ENCODE results near the gene SRMS.

The SRMS gene

DNA sequence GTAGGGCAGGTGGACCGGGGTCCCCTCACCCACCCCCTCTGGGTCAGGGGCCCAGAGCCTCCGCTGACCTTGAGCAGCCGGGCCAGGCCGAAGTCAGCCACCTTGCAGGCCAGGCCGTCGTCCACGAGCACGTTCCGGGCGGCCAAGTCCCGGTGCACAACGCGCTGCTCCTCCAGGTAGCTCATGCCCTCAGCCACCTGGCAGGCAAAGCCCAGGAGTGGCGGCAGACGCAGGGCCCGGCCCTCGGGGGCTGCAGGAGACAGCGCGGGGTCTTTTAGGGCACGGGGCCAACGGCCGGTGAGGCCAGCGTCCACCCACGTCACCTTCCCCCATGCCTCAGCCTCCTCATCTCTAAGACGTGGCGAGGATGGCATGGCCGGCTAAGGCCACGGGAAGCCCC, 6.2 kb downstream of the SRMS start:
- ATAC-seq, result no peak
- H3K36me3 Mint-ChIP-seq, result peaks cover 7% of the 10 kb centered on the region
- H3K27ac Mint-ChIP-seq, result no peak overlapping the region
- H3K9me3 Mint-ChIP-seq, result no peaks in the 10 kb centered on the region
- peaks cover 22% of the 10 kb centered on the region for H3K4me1 Mint-ChIP-seq
- H3K4me3 Mint-ChIP-seq, result no peak overlapping the region
- no peak for DNase-seq (ENCODE audit: low spot score in 2 of 2)

DNA sequence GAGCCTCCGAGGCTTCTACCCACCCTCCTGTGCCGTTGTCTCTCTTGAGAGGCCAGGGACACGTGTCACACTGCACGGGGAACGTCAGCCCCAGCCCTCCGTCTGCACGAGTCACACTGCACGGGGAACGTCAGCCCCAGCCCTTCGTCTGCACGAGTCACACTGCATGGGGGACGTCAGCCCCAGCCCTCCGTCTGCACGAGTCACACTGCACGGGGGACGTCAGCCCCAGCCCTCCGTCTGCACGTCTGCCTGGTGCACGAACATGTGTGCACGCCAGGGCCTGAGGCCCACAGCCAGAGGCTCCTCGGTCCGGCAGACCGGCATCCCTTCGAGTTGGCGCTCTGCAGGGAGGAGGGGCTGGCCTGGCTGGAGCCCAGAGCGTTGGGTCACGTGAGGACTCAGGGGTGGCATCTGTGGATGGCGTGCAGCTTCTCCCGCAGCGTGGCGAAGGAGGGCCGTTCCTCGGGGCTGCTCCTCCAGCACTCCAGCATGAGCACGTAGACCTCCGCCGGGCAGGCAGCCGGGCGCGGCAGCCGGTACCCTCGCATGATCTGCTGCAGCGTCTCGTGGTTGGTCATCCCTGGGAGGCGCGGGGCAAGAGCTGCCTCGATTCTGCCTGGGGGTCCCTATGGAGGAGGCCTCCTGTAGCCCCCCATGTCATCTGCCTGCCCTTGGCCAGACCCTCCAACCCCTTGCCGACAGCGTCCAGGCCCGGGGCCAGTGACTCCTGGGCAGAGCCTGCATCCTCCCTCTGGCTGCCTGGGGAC, 6.9 kb downstream of the SRMS start:
- H3K4me3 Mint-ChIP-seq, result no peak overlapping the region
- H3K27ac Mint-ChIP-seq, result no peak overlapping the region
- no peaks in the 10 kb centered on the region for H3K9me3 Mint-ChIP-seq
- H3K36me3 Mint-ChIP-seq, result peaks cover 10% of the 10 kb centered on the region
- H3K4me1 Mint-ChIP-seq, result peaks cover 25% of the 10 kb centered on the region
- ATAC-seq (no peak), DNase-seq (ENCODE audit: low spot score in 2 of 2) (no peak)

GRCh38 chr20:63539441-63540370, 7.8 kb downstream of the SRMS start:
- Mint-ChIP-seq H3K4me1 (peaks cover 19% of the 10 kb centered on the region), H3K27ac (peak overlapping the region; percentile 14), H3K36me3 (peaks cover 10% of the 10 kb centered on the region), H3K9me3 (no peaks in the 10 kb centered on the region), H3K4me3 (no peak overlapping the region)
- DNase-seq (ENCODE audit: low spot score in 2 of 2) (no peak), ATAC-seq (no peak)

DNA sequence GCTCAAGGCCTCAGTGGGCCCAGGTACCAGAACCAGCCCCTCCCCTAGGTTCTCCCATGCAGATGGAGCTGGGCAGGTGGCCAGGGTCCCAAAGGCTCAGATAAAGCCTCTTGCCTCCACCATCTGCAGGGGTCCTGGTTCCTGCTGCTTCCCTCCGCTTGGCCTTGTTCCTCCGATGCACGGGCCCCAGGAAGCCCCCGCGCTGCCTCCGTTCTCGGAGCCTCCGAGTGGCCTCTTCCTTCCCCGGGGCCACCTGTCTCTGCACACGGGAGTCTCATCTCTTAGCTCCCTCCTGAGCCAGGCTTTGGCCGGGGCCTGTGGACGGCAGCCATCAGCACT, 8.5 kb downstream of the SRMS start:
- DNase-seq (ENCODE audit: low spot score in 2 of 2) (no peak), ATAC-seq (no peak)
- H3K4me3 Mint-ChIP-seq, result no peak overlapping the region
- H3K36me3 Mint-ChIP-seq, result peaks cover 10% of the 10 kb centered on the region
- H3K9me3 Mint-ChIP-seq, result no peaks in the 10 kb centered on the region
- peak overlapping the region; percentile 14 for H3K27ac Mint-ChIP-seq
- H3K4me1 Mint-ChIP-seq, result peaks cover 19% of the 10 kb centered on the region

- Mint-ChIP-seq H3K36me3 (peaks cover 10% of the 10 kb centered on the region), H3K4me1 (peaks cover 19% of the 10 kb centered on the region), H3K9me3 (no peaks in the 10 kb centered on the region), H3K4me3 (peak overlapping the region; percentile 72), H3K27ac (peak overlapping the region; percentile 84)
- DNase-seq (ENCODE audit: low spot score in 2 of 2) (no peak), ATAC-seq (no peak)
Measured at GRCh38 chr20:63538204-63539091, 9.1 kb downstream of the SRMS start.

DNA sequence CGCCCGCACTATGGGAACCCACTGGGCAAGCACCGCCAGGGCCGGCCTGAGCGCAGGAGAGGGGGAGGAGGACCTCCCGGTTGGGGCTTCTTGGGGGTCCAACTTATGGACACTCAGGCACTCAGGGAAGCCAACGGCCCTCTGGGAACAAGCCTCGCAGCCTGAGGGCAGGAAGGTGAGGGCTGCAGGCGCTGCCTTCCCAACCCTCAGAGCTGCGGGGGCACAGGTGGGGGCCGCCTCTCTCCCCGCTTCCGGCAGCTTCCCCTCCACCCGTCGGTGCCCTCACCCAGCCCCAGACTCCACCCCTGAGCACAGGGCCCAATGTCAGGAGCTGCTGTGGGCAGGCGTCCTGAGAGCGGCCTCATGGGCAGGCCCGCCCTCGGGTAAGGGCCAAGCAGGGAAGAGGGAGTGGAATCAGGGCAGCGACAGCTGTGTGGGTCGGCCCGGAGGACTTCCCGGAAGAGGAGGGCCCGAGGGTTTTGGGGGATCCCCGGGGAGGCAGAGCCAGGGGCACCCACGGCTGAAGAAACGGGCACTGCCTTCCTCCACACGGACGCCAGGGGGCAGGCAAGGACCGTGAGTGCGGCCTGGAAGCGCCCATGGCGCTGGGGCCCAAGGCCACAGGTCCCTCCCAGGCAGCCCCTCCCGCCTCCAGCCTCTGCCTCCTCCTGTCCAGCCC, 9.9 kb downstream of the SRMS start:
- Mint-ChIP-seq H3K27ac (peak overlapping the region; percentile 84), H3K4me1 (peaks cover 19% of the 10 kb centered on the region), H3K4me3 (peak overlapping the region; percentile 72), H3K9me3 (no peaks in the 10 kb centered on the region), H3K36me3 (peaks cover 10% of the 10 kb centered on the region)
- peak; percentile 95 to 99 for DNase-seq (ENCODE audit: low spot score in 2 of 2)
- ATAC-seq, result peak; percentile 96

DNA sequence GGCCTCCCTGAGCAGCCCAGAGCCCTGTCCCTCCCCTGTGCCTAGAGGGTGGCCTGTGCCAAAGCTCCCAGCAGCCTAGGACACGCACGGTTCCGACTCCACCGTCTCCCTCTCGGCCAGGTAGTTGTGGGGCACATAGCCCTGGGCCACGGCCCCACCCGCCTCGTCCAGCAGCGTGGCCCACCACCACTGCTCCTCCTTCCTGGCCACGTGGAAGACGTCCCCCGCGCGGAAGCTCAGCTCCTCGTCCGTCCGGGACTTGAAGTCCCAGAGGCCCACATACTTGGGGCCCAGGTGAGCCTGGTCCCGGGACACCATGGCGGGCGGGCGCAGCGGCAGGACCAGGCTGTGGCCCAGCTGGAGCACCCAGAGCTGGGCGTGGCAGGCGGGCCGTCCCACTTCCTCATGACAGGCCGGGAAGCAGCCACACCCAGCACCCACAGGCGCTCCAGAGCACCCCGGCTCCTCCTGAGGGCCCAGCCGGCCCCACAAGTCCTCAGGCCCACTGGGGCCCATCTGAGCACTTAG, 10.5 kb downstream of the SRMS start, which contains the start of gene PTK6:
PTK6 (minus strand) TSS at position 380 of the 528 bp plus-strand sequence; CDS start at position 318, 62 bp downstream.
- H3K4me1 Mint-ChIP-seq, result peaks cover 22% of the 10 kb centered on the region
- DNase-seq (ENCODE audit: low spot score in 2 of 2) (no peak), ATAC-seq (peak; percentile 15)
- H3K9me3 Mint-ChIP-seq, result no peaks in the 10 kb centered on the region
- H3K27ac Mint-ChIP-seq, result peak within 1 kb of the TSS; percentile 84
- peak within 1 kb of the TSS; percentile 72 for H3K4me3 Mint-ChIP-seq
- H3K36me3 Mint-ChIP-seq, result peaks cover 10% of the 10 kb centered on the region

DNA sequence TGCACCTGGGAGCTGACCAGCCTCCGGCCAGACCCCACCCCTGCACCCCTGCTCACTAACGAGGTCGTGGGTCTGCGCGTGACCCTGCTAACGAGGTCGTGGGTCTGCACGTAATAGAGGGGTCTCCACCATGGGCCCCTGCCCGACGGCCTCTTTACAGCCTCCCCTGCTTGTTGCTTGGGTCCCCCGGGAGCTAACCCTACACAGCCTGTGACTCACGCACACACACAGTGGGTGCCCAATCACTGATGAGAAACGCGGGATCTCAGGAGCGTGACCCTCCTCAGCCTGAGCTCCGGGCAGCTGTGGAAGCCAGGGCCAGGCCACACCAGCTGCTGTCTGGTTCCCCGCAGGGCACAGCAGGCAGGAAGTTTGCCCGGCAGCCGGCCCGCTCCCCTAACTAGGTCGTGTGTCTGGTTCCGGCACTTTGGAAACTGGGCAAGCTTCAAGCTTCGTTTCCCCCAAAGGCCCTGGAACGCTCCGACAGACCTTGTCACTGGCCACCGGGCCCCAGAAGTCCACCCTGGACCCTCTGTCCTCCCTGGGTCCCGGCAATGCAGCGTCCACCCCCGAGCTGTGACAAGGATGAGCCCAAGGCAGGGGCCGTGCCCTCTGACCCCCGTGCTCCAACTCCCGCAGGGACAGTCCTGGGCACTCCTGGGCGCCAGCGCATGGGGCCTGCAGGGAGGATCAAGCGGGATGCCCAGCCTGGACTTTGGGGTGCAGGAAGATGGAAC, 11.1 kb downstream of the SRMS start:
- Mint-ChIP-seq H3K36me3 (peaks cover 10% of the 10 kb centered on the region), H3K27ac (peak overlapping the region; percentile 84), H3K4me3 (peak overlapping the region; percentile 72), H3K4me1 (peaks cover 26% of the 10 kb centered on the region), H3K9me3 (no peaks in the 10 kb centered on the region)
- ATAC-seq, result no peak
- DNase-seq (ENCODE audit: low spot score in 2 of 2), result no peak

DNA sequence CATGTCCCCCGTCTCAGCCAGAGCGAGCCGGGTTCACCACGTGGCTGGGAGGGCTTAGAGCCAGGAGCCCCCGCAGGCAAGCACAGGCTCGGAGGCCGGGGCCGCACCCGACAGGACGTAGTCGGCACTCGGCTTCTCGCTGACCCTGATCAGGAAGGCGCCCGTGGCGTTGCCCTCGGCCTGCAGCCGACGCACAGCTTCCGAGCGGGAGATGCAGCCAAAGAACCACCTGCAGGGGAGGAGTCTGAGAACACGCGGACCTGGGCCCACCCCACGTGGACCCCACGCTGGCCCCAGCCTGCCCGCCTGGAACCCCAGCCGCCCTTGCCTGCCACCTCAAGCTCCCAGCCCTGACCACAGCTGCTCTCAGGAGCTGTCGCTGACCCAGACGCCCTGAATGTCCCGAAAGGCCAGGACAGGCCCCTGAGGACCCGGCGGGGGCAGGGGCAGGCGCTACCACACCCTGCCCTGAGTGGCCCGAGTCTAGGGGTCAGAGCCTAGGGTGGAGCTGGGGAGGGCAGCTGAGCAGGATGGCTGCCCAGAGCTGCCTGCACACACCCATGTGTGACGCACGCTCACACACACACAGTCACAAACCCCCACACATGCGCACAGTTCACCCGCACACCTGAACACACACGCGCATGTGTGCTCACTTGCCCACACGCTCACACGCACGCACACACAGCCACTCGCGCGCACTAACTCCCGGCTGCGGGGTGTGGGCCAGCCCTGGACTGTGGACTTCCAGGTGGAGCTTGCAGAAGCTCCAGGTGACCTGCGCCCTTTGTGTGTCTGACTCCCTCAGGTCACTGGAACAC, 12.5 kb downstream of the SRMS start:
- no peaks in the 10 kb centered on the region for H3K9me3 Mint-ChIP-seq
- peaks cover 26% of the 10 kb centered on the region for H3K4me1 Mint-ChIP-seq
- no peak overlapping the region for H3K27ac Mint-ChIP-seq
- H3K4me3 Mint-ChIP-seq, result no peak overlapping the region
- no peak for DNase-seq (ENCODE audit: low spot score in 2 of 2)
- ATAC-seq, result no peak
- peaks cover 5% of the 10 kb centered on the region for H3K36me3 Mint-ChIP-seq

GRCh38 chr20:63534427-63534830, 13.1 kb downstream of the SRMS start:
- Mint-ChIP-seq H3K9me3 (no peaks in the 10 kb centered on the region), H3K27ac (no peak overlapping the region), H3K36me3 (peaks cover 5% of the 10 kb centered on the region), H3K4me1 (peaks cover 26% of the 10 kb centered on the region), H3K4me3 (no peak overlapping the region)
- no peak for DNase-seq (ENCODE audit: low spot score in 2 of 2)
- ATAC-seq, result no peak

DNA sequence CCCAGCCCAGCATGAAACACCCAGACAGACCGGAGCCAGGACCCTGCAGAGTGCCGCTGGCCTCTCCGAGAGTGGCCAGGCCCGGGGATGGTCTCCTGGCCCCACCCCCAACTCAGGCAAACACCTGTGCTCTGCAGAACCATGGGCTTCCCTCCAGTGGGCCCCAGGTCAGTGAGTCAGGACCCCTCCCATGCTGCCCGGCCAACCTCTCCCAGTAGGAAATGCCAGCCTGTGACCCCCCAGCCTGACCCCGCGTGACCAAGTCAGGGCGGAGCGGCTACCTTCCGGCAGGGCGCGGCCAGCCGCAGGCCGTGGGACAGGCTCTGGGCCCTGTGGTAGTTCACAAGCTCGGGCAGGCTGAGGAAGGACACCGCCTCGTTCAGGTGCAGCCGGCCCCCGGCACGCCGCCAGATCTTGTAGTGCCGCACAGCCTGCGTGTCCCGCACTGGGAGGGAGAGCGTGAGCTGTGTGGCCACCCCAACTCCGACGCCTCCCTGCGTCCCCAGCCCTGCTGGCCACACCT, 13.6 kb downstream of the SRMS start:
- DNase-seq (ENCODE audit: low spot score in 2 of 2) (no peak), ATAC-seq (no peak)
- H3K9me3 Mint-ChIP-seq, result no peaks in the 10 kb centered on the region
- no peak overlapping the region for H3K4me3 Mint-ChIP-seq
- H3K27ac Mint-ChIP-seq, result no peak overlapping the region
- peaks cover 27% of the 10 kb centered on the region for H3K4me1 Mint-ChIP-seq
- peaks cover 6% of the 10 kb centered on the region for H3K36me3 Mint-ChIP-seq

DNA sequence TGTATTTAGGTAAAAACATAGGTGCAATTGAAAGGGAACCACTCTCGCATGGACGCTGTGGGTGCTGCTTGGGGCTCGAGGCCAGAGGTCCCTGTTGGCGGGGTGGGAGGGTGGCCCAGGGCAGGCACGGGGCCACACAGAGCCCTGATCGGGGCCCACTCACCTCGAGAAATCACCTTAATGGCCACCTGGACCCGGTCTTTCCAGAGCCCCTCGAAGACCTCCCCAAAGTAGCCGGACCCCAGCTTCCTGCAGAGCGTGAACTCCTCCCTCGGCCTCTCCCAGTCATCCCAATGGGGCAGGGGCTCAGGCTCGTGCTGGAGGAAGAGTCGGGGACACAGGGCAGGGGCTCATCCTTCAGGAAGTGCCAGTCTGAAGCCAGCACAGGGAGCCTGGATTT, 14.2 kb downstream of the SRMS start:
- no peaks in the 10 kb centered on the region for H3K9me3 Mint-ChIP-seq
- H3K4me1 Mint-ChIP-seq, result peaks cover 32% of the 10 kb centered on the region
- ATAC-seq (no peak), DNase-seq (ENCODE audit: low spot score in 2 of 2) (no peak)
- H3K4me3 Mint-ChIP-seq, result no peak overlapping the region
- peaks cover 11% of the 10 kb centered on the region for H3K36me3 Mint-ChIP-seq
- no peak overlapping the region for H3K27ac Mint-ChIP-seq

DNA sequence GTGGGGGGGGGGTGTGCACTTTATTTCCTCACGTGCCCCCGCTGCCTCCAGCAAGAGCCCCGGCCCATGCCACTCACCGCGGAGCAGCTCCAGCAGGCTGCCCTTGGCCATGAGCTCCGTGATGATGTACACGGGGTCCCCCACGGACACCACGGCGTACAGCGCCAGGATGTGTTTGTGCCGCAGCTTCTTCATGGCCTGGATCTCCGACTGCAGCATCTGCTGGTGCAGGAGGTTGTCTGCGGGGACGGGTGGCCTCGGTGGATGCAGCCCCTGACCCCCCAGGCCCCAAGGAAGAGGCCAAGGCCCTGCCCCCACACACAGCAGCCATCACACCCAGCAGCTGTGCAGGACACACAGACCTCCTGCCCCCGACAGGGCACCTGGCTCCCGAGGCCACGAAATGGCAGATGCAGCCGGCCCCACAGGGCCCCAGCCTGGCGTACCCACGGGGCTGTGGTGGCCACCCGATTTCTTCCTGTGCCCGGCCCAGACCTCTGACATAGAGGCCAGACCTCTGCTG, 15.0 kb downstream of the SRMS start:
- no peak overlapping the region for H3K4me3 Mint-ChIP-seq
- peaks cover 11% of the 10 kb centered on the region for H3K36me3 Mint-ChIP-seq
- ATAC-seq (no peak), DNase-seq (ENCODE audit: low spot score in 2 of 2) (no peak)
- H3K9me3 Mint-ChIP-seq, result no peaks in the 10 kb centered on the region
- H3K4me1 Mint-ChIP-seq, result peaks cover 28% of the 10 kb centered on the region
- H3K27ac Mint-ChIP-seq, result no peak overlapping the region

Measured in stimulated activated effector memory CD8-positive, alpha-beta T cell treated with anti-CD3 and anti-CD28 coated beads, Interleukin-12 subunit alpha, Interleukin-12 subunit beta, amount 100 ng/mL, for 72 hours (primary cell).